H1 (cell line): ENCODE measurements around the gene ZNF396. TPM values are rescaled to one million over a fixed set of nuclear protein-coding genes. Genes with fewer than 3 reads are reported as not detected.

Experiments used
- CHD7 ChIP-seq: fragments of 300-600 bp; sonication (generic); IDR thresholded peaks from 2 replicates; pipeline ENCODE4 v1.7.1; 2012; ENCODE audit warnings: low read length, moderate library complexity, mild to moderate bottlenecking, inconsistent platforms; ENCODE audit not compliant: insufficient replicate concordance
- E2F6 ChIP-seq: IDR thresholded peaks from 2 replicates; pipeline ENCODE4 v1.6.1; 2012; ENCODE audit warnings: inconsistent platforms
- HDAC2 ChIP-seq, 2 experiments: fragments of 300-600 bp in 1 of 2; sonication (generic) in 1 of 2; IDR thresholded peaks; 2 replicates each; pipeline ENCODE4 v1.6.1; 2011 to 2012; ENCODE audit warnings: low read depth in 2 of 2, low read length in 2 of 2, mild to moderate bottlenecking in 2 of 2, moderate library complexity in 2 of 2, borderline replicate concordance in 1 of 2, inconsistent platforms in 1 of 2
- NRF1 ChIP-seq: IDR thresholded peaks from 2 replicates; pipeline ENCODE4 v1.6.1; 2011; ENCODE audit warnings: mild to moderate bottlenecking, low read depth, low read length, improper control_type of control experiment
- POU5F1 ChIP-seq: IDR thresholded peaks from 2 replicates; pipeline ENCODE4 v1.6.1; 2011; ENCODE audit warnings: low read depth, mild to moderate bottlenecking, low read length, moderate library complexity
- RAD21 ChIP-seq, 2 experiments: IDR thresholded peaks in 1 of 2; conservative IDR thresholded peaks in 1 of 2; 2 replicates each; pipeline ENCODE4 v1.6.1; 2011; ENCODE audit warnings: low read depth in 2 of 2, low read length in 2 of 2, improper control_type of control experiment in 1 of 2, inconsistent platforms in 1 of 2, mild to moderate bottlenecking in 1 of 2, moderate library complexity in 1 of 2
- RBBP5 ChIP-seq: IDR thresholded peaks from 2 replicates; pipeline ENCODE4 v1.7.1; 2012; ENCODE audit warnings: low read depth, mild to moderate bottlenecking, inconsistent platforms, low read length, moderate library complexity, borderline replicate concordance
- SAP30 ChIP-seq: fragments of 300-600 bp; sonication (generic); IDR thresholded peaks from 2 replicates; pipeline ENCODE4 v1.7.1; 2012; ENCODE audit warnings: low read length, moderate library complexity, mild to moderate bottlenecking, inconsistent platforms; ENCODE audit not compliant: insufficient read depth, insufficient replicate concordance
- SP1 ChIP-seq: IDR thresholded peaks from 2 replicates; pipeline ENCODE4 v1.6.1; 2011; ENCODE audit warnings: low read depth, low read length
- SP4 ChIP-seq: IDR thresholded peaks from 2 replicates; pipeline ENCODE4 v1.6.1; 2012; ENCODE audit warnings: low read length, inconsistent platforms
- YY1 ChIP-seq: IDR thresholded peaks from 2 replicates; pipeline ENCODE4 v1.6.1; 2011; ENCODE audit warnings: low read depth, mild to moderate bottlenecking, low read length
- polyA plus RNA-seq, 7 experiments: library from polyadenylated mRNA; depleted of rRNA in 3 of 7; stranded (reverse) in 5 of 7; unstranded in 2 of 7; fragments of >200 nt in 5 of 7; fragments of 200-250 nt in 2 of 7; gene quantifications; 1 replicate in 5 of 7; 2 replicates in 1 of 7; 4 replicates in 1 of 7; pipeline versions ENCODE4 v1.2.1 to v1.2.3, GENCODE V29; 2011 to 2013; ENCODE audit warnings: missing spikeins in 2 of 7, mixed read lengths in 2 of 7
- total RNA-seq: library from RNA; stranded (reverse); fragmentation: NEBNext Ultra II Directional; extraction: Animal tissue kit (Norgen Biotek cat#: 25700); gene quantifications from 2 replicates; pipeline ENCODE4 v1.2.1, GENCODE V29; 2021

Gene ZNF396
- total and polyA plus RNA-seq, 2 of the 8 experiments (the other 6 are each of a cell fraction or from before 2014, with no cell fraction given) = 0.44 to 0.74 TPM

- TF ChIP-seq CHD7 (no peak), SP1 (no peak), RAD21 (IDR thresholded peaks at IDR 0.05 in 1 of 2, conservative IDR thresholded peaks at IDR 0.05 in 1 of 2; ENCODE audit: low read depth in 2 of 2, low read length in 2 of 2) (no peak), E2F6 (no peak), SP4 (no peak), RBBP5 (no peak), HDAC2 (IDR thresholded peaks at IDR 0.05; ENCODE audit: borderline replicate concordance in 1 of 2, low read depth in 2 of 2, low read length in 2 of 2) (no peak), SAP30 (no peak), POU5F1 (no peak), NRF1 (no peak), YY1 (no peak)
These were observed 45.1 kb upstream of the ZNF396 start (continued) for GRCh38 chr18:35422237-35422636.
